ENCODE data around the gene IL18RAP. TPM values are rescaled to one million over a fixed set of nuclear protein-coding genes. Genes with fewer than 3 reads are reported as not detected.

Gene IL18RAP
- total and polyA plus RNA-seq, 2 donors (not counting 3 experiments of a cell fraction or from before 2014, with no cell fraction given): 0.03 TPM; not detected in 1

DNA sequence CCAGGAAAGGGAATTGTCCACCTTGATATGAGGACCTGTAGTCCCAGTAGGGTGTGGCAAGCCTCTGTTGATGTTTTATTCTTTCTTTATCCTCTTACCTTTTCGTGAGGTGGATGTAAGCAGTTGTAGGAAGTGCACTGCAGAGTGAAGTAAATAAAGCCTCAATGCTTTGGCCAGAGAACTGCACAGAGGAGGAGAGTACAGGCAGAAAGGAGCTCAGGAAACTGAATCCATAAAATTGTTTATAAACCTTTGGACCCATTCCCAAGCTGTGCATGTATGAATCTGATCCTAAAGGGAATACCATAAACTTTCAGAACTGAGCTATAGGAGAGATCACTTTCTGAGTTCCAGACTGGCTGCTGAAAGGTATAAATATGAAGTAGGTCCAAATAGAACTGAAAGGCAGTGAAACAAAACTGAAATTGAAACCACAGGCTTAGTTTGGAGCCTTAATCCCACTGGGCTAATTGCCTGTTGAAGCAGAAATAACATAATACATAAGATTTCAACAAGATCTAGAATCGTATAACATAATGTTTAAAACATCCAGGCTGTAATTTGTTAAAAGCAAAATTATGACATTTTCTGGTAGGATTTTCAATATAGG is 32.2 kb downstream of the IL18RAP start:
- no TSS peak for BruUV-seq (replicated peaks)
- Histone ChIP-seq H2AFZ (ENCODE audit: low read depth, low read length) (no peak overlapping the region), H3K36me3 (ENCODE audit: control insufficient read depth in 2 of 2, extremely low read depth in 1 of 2, insufficient read depth in 2 of 2, low read length in 2 of 2) (no peaks in the 10 kb centered on the region), H3K9me1 (replicated peaks; ENCODE audit: control insufficient read depth, extremely low read depth, insufficient read depth, low read length) (no peaks in the 10 kb centered on the region), H3K9ac (replicated peaks; ENCODE audit: extremely low read depth, insufficient read depth, low read length) (no peak overlapping the region), H4K20me1 (replicated peaks; ENCODE audit: control insufficient read depth, extremely low read depth, insufficient read depth, low read length) (no peaks in the 10 kb centered on the region), H3K79me2 (ENCODE audit: control insufficient read depth, insufficient read depth, low read length) (no peaks in the 10 kb centered on the region), H3K27me3 (ENCODE audit: control insufficient read depth in 2 of 2, insufficient read depth in 2 of 2, low read length in 2 of 2) (peaks cover 7 to 15% of the 10 kb centered on the region in 2 experiments), H3K4me1 (ENCODE audit: control insufficient read depth, extremely low read depth, insufficient read depth, low read length) (no peaks in the 10 kb centered on the region), H3K27ac (ENCODE audit: insufficient read depth, low read depth, low read length) (no peak overlapping the region), H3K9me3 (replicated peaks; ENCODE audit: control insufficient read depth, insufficient read depth, low read length) (no peaks in the 10 kb centered on the region), H3K4me2 (ENCODE audit: insufficient read depth, low read length) (no peak overlapping the region), H3K4me3 (replicated peaks in 1 of 3; ENCODE audit: insufficient read depth in 1 of 3, low read depth in 1 of 3, low read length in 3 of 3) (no peak overlapping the region)
- intact Hi-C loops (cut with micrococcal nuclease): no loop called here
- ChIA-PET CTCF (interaction anchor here (1.4 to 3.1 kb wide), 5 partner anchors 12 to 435 kb away, joined by 3 to 9 read pairs (median 3); partner anchors contain the start of gene SLC9A4), POLR2A (no interaction called here)
- no peak for FAIRE-seq
- no peak for TF ChIP-seq EZH2 (IDR thresholded peaks at IDR 0.05; ENCODE audit: borderline replicate concordance, low read depth, low read length, severe bottlenecking)
- dilution Hi-C loops (cut with MboI; ENCODE audit: extremely low pct_ligation_motif_present, low sequenced_read_pairs): no loop called here
- DNase-seq (ENCODE audit: low read depth, low spot score): no peak

- TF ChIP-seq, protein P1, sequence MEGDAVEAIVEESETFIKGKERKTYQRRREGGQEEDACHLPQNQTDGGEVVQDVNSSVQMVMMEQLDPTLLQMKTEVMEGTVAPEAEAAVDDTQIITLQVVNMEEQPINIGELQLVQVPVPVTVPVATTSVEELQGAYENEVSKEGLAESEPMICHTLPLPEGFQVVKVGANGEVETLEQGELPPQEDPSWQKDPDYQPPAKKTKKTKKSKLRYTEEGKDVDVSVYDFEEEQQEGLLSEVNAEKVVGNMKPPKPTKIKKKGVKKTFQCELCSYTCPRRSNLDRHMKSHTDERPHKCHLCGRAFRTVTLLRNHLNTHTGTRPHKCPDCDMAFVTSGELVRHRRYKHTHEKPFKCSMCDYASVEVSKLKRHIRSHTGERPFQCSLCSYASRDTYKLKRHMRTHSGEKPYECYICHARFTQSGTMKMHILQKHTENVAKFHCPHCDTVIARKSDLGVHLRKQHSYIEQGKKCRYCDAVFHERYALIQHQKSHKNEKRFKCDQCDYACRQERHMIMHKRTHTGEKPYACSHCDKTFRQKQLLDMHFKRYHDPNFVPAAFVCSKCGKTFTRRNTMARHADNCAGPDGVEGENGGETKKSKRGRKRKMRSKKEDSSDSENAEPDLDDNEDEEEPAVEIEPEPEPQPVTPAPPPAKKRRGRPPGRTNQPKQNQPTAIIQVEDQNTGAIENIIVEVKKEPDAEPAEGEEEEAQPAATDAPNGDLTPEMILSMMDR (IDR thresholded peaks at IDR 0.05; ENCODE audit: extremely low read depth in 1 of 2, insufficient read depth in 1 of 2, low read depth in 1 of 2, low read length in 2 of 2): no peak
- TF ChIP-seq MYC (IDR thresholded peaks at IDR 0.05; ENCODE audit: low read depth, low read length): no peak
- TF ChIP-seq POLR2AphosphoS5 (IDR thresholded peaks at IDR 0.05; ENCODE audit: insufficient read depth, low read depth, low read length): no peak
- no peak for TF ChIP-seq POLR2A (IDR thresholded peaks at IDR 0.05; ENCODE audit: low read depth, low read length)
- no peak for TF ChIP-seq GATA2 (IDR thresholded peaks at IDR 0.05; ENCODE audit: insufficient read depth, insufficient read length, low read depth, low read length)
- TF ChIP-seq FOS (IDR thresholded peaks at IDR 0.05; ENCODE audit: borderline replicate concordance, insufficient read depth, low read length): no peak
- TF ChIP-seq EZH2 (IDR thresholded peaks at IDR 0.05; ENCODE audit: borderline replicate concordance, low read depth, low read length, severe bottlenecking): no peak
- no peak for TF ChIP-seq JUN (IDR thresholded peaks at IDR 0.05; ENCODE audit: borderline replicate concordance, insufficient read depth, insufficient read length, low read depth)
- TF ChIP-seq, protein P2, sequence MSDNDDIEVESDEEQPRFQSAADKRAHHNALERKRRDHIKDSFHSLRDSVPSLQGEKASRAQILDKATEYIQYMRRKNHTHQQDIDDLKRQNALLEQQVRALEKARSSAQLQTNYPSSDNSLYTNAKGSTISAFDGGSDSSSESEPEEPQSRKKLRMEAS (IDR thresholded peaks at IDR 0.05; ENCODE audit: insufficient read depth, insufficient read length): no peak
- Histone ChIP-seq H3K27me3 (ENCODE audit: control insufficient read depth in 2 of 2, insufficient read depth in 2 of 2, low read length in 2 of 2) (peaks cover 9 to 19% of the 10 kb centered on the region in 2 experiments), H3K4me1 (ENCODE audit: control insufficient read depth, extremely low read depth, insufficient read depth, low read length) (no peaks in the 10 kb centered on the region), H3K9ac (replicated peaks; ENCODE audit: extremely low read depth, insufficient read depth, low read length) (no peak overlapping the region), H3K4me2 (ENCODE audit: insufficient read depth, low read length) (no peak overlapping the region), H2AFZ (ENCODE audit: low read depth, low read length) (no peak overlapping the region), H3K4me3 (replicated peaks in 1 of 3; ENCODE audit: insufficient read depth in 1 of 3, low read depth in 1 of 3, low read length in 3 of 3) (no peak overlapping the region), H3K9me1 (replicated peaks; ENCODE audit: control insufficient read depth, extremely low read depth, insufficient read depth, low read length) (no peaks in the 10 kb centered on the region), H3K27ac (ENCODE audit: insufficient read depth, low read depth, low read length) (no peak overlapping the region), H3K79me2 (ENCODE audit: control insufficient read depth, insufficient read depth, low read length) (no peaks in the 10 kb centered on the region), H4K20me1 (replicated peaks; ENCODE audit: control insufficient read depth, extremely low read depth, insufficient read depth, low read length) (no peaks in the 10 kb centered on the region), H3K36me3 (ENCODE audit: control insufficient read depth in 2 of 2, extremely low read depth in 1 of 2, insufficient read depth in 2 of 2, low read length in 2 of 2) (no peaks in the 10 kb centered on the region), H3K9me3 (replicated peaks; ENCODE audit: control insufficient read depth, insufficient read depth, low read length) (no peaks in the 10 kb centered on the region)
- DNase-seq (ENCODE audit: low read depth, low spot score) (no peak), FAIRE-seq (no peak)
- intact Hi-C loops (cut with micrococcal nuclease): no loop called here
- ChIA-PET POLR2A (no interaction called here), CTCF (interaction anchor here (0.7 to 2.9 kb wide), 8 partner anchors 9 to 577 kb away, joined by 3 to 10 read pairs (median 5); partner anchors contain the start of gene SLC9A4)
- dilution Hi-C loops (cut with MboI; ENCODE audit: extremely low pct_ligation_motif_present, low sequenced_read_pairs): no loop called here
- BruUV-seq (replicated peaks): no TSS peak
Observed at GRCh38 chr2:102460467-102460866, 37.5 kb downstream of the IL18RAP start.

Measured in endothelial cell of umbilical vein (primary cell).